NT2/D1 (cell line): ENCODE results near the gene PUM1.
A peak's percentile ranks its signal among the peaks of the same experiment; 100 is the strongest.
"Not testable (repeated sequence)": the region's sequence is repeated elsewhere in the genome, so short reads cannot be mapped to it uniquely, and the experiment has no call there.

ENCODE experiments used
- DNase-seq: peaks from one replicate; pipeline ENCODE4 v3.0.0-alpha.2; 2011; ENCODE audit warnings: low read depth, low spot score
- H3K27me3 ChIP-seq: 2 replicates; pipeline ENCODE4 v1.6.0; 2011; ENCODE audit warnings: mild to moderate bottlenecking; ENCODE audit not compliant: insufficient read length, insufficient read depth
- H3K36me3 ChIP-seq: 2 replicates; pipeline ENCODE4 v1.6.1; 2011; ENCODE audit warnings: mild to moderate bottlenecking, low read length, mixed read lengths; ENCODE audit not compliant: insufficient read depth, insufficient read length
- H3K4me1 ChIP-seq: 2 replicates; pipeline ENCODE4 v1.5.1; 2011; ENCODE audit not compliant: insufficient read depth, insufficient read length
- H3K4me3 ChIP-seq: 2 replicates; pipeline ENCODE4 v1.5.1; 2011; ENCODE audit warnings: low read depth; ENCODE audit not compliant: insufficient read length
- H3K9ac ChIP-seq: 2 replicates; pipeline ENCODE4 v1.6.0; 2011; ENCODE audit warnings: low read depth; ENCODE audit not compliant: insufficient read length
- H3K9me3 ChIP-seq: 2 replicates; pipeline ENCODE4 v1.5.1; 2011; ENCODE audit warnings: mild to moderate bottlenecking, low read length; ENCODE audit not compliant: insufficient read depth
- SUZ12 ChIP-seq: IDR thresholded peaks from 2 replicates; pipeline ENCODE4 v1.6.1; 2011; ENCODE audit not compliant: insufficient read length, insufficient read depth; ENCODE audit errors: extremely low read depth
- YY1 ChIP-seq: IDR thresholded peaks from 2 replicates; pipeline ENCODE4 v1.6.1; 2011; ENCODE audit not compliant: insufficient read length, insufficient read depth
- ZNF274 ChIP-seq: IDR thresholded peaks from 2 replicates; pipeline ENCODE4 v1.6.1; 2011; ENCODE audit warnings: mild to moderate bottlenecking, low read depth, low read length

PUM1 gene

GRCh38 chr1:30947212-30947611 lies 118.3 kb downstream of the PUM1 start:
- H3K4me1 ChIP-seq = no peaks in the 10 kb centered on the region
- no peak for TF ChIP-seq YY1
- TF ChIP-seq ZNF274 = no peak
- TF ChIP-seq SUZ12 = no peak
- no peak overlapping the region for H3K4me3 ChIP-seq
- no peak for DNase-seq
- no peaks in the 10 kb centered on the region for H3K27me3 ChIP-seq
- no peaks in the 10 kb centered on the region for H3K9me3 ChIP-seq
- H3K9ac ChIP-seq = no peak overlapping the region
- H3K36me3 ChIP-seq = peaks cover 85% of the 10 kb centered on the region

DNA sequence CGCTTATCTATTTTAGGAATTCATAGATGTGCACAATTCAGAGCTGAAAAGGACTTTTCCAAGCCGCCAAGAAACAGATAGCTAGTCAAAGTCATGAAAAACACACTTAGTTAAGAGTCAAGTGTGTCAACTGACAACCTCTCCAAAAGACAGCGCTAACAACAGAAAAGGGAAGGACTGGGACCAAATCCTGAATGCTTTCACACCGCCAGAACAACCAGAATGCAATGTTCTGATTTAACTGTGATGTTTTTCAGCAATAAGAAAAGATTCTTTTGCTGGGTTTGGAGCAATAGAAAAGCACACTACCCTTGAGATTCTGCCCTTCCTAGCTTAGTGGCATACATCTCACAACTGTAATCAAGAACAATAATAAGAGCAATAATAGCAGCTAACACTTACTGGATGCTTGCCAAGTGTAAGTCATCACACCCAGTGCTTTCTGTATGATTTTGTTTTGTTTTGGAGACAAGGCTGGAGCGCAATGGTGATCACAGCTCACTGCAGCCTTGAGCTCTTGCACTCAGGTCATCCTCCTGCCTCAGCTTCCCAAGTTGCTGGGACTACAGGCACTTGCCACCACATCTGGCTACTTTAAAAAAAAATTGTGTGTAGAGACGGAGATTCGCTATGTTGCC lies 123.1 kb downstream of the PUM1 start:
- TF ChIP-seq YY1 (no peak), ZNF274 (no peak), SUZ12 (no peak)
- no peak for DNase-seq
- no peak overlapping the region for H3K9ac ChIP-seq
- H3K27me3 ChIP-seq = no peaks in the 10 kb centered on the region
- H3K9me3 ChIP-seq = no peaks in the 10 kb centered on the region
- no peak overlapping the region for H3K4me3 ChIP-seq
- H3K36me3 ChIP-seq = peaks cover 82% of the 10 kb centered on the region
- H3K4me1 ChIP-seq = no peaks in the 10 kb centered on the region

GRCh38 chr1:30940541-30940940 lies 125.0 kb downstream of the PUM1 start:
- no peak for TF ChIP-seq YY1
- no peak for TF ChIP-seq ZNF274
- TF ChIP-seq SUZ12 = no peak
- Histone ChIP-seq H3K9me3 (no peaks in the 10 kb centered on the region), H3K27me3 (no peaks in the 10 kb centered on the region), H3K4me1 (peaks cover 3% of the 10 kb centered on the region), H3K9ac (no peak overlapping the region), H3K36me3 (peaks cover 86% of the 10 kb centered on the region), H3K4me3 (no peak overlapping the region)
- DNase-seq = no peak

DNA sequence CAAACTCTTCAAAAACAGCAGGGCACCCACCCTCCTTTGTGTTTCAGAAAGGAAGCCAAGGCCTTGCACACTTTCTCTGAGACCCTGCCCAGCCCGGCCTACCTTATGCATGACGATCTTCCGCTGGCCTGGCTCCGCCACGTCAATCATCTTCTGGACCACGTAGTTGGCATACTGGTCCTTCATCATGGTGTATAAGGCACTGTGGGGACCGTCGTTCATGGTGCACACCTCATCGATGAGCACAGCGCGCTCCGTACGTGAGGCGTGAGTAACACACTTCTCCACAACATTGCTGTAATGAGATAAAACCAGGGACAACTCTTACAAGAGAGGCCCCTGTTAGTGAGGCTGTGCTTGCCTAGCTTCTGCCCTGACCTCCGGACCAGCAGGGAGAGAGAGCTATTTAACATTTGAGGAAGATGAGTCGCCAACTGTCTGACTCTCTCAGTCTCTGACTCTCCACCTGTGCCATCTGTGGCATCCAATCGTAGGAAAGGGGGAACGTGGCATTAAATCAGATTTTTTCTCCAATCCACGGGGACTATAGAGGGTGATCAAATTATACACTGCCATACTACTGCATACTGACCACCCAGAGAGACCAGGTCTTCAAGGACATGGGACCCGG lies 128.9 kb downstream of the PUM1 start:
- H3K9ac ChIP-seq = no peak overlapping the region
- no peaks in the 10 kb centered on the region for H3K27me3 ChIP-seq
- no peak for TF ChIP-seq SUZ12
- no peak for TF ChIP-seq ZNF274
- TF ChIP-seq YY1 = no peak
- no peaks in the 10 kb centered on the region for H3K9me3 ChIP-seq
- no peak overlapping the region for H3K4me3 ChIP-seq
- H3K4me1 ChIP-seq = peaks cover 11% of the 10 kb centered on the region
- DNase-seq = no peak
- H3K36me3 ChIP-seq = peaks cover 83% of the 10 kb centered on the region

DNA sequence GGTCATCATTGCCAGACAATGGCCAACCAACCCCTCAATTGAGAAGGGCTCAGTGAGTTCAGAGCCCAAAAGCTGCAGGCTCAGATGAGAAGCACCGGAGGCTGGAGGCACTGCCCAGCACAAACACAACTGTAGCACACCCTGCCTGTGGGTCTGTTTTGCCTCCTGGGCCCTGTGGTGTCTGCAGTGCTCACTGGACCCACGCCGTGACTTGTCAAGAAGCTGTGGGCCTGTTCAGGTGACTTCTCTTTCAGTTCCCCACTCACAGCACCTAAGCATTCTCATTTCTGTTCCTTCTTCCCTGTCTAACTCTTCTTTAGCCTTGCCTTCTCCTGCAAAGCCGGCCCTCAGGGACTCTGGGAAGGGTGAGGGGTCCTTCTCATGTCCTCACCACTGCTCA lies 129.8 kb downstream of the PUM1 start:
- DNase-seq, H3K9me3 ChIP-seq, H3K27me3 ChIP-seq, H3K4me3 ChIP-seq, H3K9ac ChIP-seq: not testable (repeated sequence)
- Histone ChIP-seq H3K36me3 (peaks cover 80% of the 10 kb centered on the region), H3K4me1 (peaks cover 11% of the 10 kb centered on the region)

DNA sequence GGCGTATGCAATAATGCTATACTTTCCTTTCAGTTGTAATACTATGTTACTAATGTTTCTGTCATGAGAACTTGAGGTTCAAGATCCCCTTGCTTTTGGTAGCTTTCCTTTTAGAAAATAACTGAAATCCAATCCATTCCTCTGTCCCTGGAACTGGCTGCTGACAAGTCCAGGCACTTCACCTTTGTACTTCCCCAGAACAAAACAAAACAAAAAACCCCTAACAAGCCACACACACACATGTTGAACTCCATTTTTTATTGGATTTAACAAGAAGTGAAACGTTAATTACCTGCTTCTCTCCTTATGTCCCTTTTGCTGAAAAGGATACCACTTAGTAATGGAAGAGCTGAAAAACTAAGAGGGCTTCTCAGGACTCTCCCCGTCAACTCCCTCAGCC lies 130.9 kb downstream of the PUM1 start:
- Histone ChIP-seq H3K9me3 (no peaks in the 10 kb centered on the region), H3K4me3 (no peak overlapping the region), H3K36me3 (peaks cover 69% of the 10 kb centered on the region), H3K4me1 (peaks cover 11% of the 10 kb centered on the region), H3K9ac (no peak overlapping the region), H3K27me3 (no peaks in the 10 kb centered on the region)
- TF ChIP-seq ZNF274 (no peak), SUZ12 (no peak), YY1 (no peak)
- DNase-seq = no peak

GRCh38 chr1:30933874-30934252 lies 131.7 kb downstream of the PUM1 start:
- H3K9me3 ChIP-seq = no peaks in the 10 kb centered on the region
- H3K4me3 ChIP-seq = no peak overlapping the region
- no peak overlapping the region for H3K9ac ChIP-seq
- H3K36me3 ChIP-seq = peaks cover 62% of the 10 kb centered on the region
- H3K27me3 ChIP-seq = no peaks in the 10 kb centered on the region
- TF ChIP-seq SUZ12 = no peak
- no peak for TF ChIP-seq ZNF274
- no peak for TF ChIP-seq YY1
- H3K4me1 ChIP-seq = peaks cover 11% of the 10 kb centered on the region
- DNase-seq = peak; percentile 57
